ENCODE data around the gene NELFA.

GRCh38 chr4:1933700-1934099, 75.1 kb downstream of the NELFA start:
- TF ChIP-seq CTCF (IDR thresholded peaks at IDR 0.05) (no peak), ZFX (IDR thresholded peaks at IDR 0.05; ENCODE audit: borderline replicate concordance) (no peak)

All from 22Rv1 (cell line).